HG02885 (cell line): ENCODE measurements around the gene DCLK1.

Experiments
- ATAC-seq: cut with Tn5 transposase; IDR thresholded peaks from one replicate; pipeline ENCODE4 v1.9.1; 2021; ENCODE audit warnings: mild to moderate bottlenecking; ENCODE audit not compliant: unreplicated experiment, poor library complexity

DCLK1 gene

DNA sequence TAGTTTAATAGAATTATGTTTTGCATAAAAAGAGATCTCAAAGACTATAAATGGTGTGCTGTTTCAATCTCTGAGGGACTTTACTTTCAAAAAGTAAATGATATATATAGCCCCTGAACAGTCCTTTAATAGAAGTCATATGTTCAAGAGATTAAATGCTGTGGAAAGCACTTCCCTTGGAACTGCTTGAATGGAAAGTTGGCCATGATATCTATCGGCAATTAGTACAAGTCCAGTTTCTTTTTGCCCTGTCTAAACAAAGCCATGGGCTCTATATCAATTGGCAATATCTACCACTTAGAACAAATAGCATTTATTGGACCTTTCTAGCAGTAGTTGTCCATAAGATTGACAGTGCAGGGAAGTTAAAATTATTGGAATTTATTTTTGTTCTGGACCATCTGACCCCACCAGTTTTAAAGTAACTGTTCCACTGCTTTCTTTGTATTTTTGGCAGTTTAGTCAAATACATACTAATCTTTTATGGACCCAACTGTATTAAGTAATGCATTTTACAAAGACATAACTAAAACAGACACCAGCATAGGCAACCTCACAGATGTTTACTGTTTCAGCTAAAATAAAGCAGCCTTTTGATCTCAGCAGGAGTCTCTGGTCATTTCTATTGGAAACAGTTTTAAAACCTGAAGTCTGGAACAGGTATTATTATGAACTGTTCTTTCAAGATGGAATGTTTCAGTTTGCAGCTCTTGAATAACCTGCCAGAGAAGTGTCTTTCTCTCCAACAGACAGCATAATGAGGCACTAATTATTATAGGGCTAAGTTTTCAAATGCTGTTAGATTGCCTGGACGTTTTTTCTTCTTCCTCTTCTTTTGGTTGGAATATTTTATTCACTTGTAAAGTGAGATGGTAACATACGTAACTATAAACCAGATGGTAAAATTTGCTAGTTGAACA is 282.6 kb downstream of the DCLK1 start:
- no peak for ATAC-seq

DNA sequence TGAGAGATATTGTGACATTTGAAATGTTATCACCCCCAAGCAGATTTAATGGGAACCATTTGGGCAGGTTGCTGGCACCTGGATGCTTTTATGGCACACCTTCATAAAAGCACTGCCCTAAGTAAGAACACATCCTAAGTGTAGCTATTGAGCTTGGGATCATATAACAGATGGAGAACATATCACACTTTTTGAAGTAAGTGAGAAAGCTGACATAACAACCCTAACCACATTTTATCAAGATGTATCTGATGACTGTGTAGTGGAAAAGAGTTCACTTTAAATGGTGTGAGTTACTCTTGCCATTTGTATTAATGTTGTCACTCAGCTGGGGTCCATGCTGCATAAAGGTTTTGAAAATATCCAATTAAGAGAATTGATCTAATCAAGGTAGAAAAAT is 287.9 kb downstream of the DCLK1 start:
- ATAC-seq = no peak

DNA sequence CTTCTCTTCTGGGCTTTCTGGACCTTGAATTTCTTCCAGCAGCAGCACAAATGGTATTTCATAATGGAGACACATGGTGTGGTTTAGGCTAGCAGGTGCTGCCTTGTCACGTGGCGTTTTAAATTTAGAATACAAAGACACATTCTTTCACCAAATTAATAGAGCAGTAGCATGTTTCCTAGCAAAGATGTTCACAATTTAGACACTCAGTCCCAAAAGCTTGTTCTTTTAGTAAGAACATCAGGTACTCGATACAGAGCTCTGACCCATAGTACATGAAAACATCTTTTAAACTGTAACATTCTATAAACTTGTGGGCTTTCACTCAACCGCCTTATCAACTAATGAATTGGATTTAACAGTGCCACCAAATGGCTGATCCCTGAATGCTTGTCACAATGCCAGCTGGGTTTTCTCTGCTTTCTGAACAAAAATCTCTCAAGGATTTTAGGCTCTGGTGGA is 290.1 kb downstream of the DCLK1 start:
- ATAC-seq = no peak

DNA sequence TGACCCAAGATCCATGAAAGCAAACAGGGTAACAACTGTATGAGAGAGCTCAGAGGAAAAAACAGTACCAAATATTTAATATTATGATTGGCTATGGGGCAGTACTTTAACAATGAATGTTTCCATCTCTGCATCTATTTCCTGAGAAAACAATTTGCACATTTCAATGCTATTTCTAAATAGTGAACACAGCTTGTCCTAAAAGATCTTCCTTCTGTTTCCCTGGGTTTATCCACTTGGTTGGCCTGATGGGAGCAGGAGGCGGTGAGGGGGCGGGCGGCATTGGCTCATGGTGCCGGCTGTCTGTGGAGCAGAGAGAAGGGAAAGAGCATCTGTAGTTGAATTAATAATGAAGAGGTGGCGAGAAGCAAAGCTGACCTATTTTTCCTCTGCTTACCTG is 291.4 kb downstream of the DCLK1 start:
- no peak for ATAC-seq

DNA sequence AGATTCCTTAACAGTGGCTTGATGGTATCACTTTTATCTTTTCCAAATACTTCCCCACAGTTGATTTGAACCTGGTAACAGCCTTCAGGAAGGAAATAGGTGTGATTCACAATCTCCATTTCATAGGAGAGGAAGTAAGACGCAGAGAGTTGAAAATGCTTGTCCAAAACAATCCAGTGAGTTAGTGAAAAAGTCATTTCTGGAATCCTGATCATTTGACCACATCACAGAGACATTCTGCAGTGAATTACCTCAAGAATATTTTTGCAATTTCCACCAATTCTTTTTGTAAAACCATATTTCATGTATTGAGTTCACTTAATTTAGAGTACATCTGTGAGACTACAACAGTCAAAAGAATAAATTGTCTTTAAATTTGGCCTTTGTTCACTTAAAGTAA is 292.8 kb downstream of the DCLK1 start:
- no peak for ATAC-seq

DNA sequence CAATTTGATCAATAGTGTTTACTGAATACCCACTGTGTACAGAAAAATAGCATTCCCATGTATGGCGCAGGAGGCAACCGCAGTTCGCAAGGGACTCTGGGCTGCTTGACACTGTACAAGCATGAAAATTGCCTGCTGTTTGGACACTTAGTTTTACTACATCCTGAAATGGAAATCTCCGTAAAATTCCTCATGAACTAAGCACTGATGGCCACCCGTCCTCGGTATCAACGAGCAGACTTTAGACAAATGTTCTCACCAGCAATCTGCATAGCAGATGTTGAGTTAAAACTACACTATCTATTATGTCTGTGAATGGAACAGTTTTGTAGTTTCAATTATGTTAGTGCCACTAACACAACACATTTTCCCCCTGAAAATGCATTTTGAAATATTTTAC is 294.7 kb downstream of the DCLK1 start:
- no peak for ATAC-seq

DNA sequence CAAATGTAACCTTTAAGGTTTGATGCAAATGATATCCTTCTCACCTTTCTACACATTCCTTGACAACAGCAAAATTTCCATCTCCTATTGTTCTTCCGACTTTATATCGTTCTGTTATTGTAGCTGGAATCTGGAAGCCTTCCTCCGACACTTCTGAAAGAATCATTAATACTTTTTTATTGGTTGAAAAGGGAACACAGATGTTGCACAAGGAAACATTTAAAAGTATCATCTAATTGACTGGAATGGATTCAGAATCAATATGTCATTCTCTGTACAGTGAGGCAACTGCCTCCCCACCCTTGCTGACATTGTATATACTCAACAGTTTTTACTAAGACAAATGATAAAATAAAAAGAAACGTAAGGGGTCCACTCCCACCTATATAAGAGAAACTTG is 295.2 kb downstream of the DCLK1 start:
- ATAC-seq = no peak

DNA sequence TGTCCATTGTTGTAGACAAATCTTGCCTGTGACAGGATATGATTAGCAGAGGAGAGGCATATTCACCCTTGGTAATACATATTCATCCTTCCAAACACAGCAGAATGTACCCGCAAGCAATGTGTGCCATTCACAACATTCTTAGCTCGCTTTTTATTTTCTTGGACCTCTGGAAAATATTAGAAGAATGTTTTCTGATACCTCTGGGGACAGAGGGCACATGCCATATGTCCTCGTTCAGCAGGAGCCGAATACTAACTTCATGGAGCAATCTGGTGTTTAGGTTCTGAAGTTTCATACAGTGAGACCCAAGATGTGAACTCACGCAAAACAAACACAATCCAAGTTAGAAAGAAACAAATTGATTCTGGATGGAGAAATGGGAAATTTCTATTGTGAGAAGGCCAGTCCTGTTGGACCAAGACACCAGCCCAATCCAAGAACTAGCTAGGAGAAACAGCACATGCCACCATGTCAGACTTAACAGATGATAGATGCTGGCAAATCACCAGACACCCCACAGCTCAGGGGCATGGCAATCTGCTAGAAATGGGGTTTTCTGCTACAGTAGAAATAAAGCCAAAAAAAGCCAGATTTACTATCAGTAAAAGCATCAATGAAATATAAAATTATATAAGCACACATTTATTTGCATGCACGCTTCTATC is 297.4 kb downstream of the DCLK1 start:
- ATAC-seq = no peak

DNA sequence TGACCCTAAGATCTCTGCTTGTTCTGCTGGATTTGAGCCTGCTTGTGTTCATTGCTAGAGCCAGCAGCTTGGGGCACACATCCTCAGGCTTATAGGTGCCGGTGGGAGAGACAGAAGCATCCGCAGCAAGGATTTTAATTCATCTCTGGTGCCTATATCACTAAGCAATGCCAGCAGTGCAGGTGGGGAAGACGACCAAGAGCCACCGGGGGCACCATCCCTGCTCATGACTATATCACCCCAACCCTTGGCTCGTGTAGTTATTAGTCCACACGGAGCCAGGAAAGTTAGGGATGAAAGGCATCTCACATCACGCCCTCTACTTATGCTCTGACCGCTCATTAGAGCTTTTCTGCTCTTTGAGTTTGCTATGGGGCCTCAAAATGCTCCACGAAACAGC is 298.2 kb downstream of the DCLK1 start:
- no peak for ATAC-seq

DNA sequence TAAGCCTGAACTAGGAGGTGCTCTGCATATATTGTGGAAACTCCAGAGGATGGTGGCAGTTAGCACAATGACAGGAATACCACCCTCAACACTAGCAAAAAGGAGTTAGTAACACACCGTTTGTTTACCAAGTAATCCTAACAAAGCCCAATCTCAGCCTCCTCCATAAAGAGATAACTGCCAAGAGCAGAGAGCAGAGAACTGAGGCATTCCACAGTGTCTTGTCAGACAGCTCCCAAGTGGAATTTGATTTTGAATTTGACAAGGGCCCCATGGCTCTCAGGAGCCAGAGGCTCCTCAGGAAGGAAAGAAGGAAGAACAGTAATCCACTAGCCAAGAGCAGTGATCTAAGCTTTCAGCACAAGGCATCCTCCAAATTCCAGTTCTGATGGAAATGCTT is 298.6 kb downstream of the DCLK1 start:
- no peak for ATAC-seq

DNA sequence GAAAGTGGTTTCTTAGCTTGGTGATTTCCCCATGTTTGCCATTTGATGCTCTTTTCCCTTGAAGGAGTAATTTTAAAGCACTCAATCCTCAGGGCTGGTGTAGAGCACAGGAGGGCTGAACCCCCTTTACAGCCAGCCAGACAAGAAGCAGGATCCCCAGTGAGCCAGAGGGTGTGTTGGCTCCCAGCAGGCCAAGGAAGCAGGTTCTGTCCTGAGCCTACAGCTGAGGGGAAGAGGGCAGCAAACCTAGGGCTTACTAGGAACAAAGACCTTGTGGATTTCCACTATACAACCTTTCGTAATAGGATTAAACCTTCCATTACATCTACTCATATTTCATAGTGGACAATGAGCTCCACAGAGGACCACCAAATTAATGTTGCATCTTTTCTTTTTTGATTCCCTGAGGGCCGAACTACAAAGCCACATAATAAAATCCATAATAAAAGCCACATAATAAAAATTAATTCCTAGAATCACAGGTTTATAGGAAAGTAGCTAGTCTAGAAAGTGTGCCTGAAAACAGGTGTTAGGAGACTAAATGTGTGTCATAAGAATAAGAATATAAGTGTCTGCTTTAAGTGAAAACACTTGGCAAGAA is 300.2 kb downstream of the DCLK1 start:
- ATAC-seq = no peak

DNA sequence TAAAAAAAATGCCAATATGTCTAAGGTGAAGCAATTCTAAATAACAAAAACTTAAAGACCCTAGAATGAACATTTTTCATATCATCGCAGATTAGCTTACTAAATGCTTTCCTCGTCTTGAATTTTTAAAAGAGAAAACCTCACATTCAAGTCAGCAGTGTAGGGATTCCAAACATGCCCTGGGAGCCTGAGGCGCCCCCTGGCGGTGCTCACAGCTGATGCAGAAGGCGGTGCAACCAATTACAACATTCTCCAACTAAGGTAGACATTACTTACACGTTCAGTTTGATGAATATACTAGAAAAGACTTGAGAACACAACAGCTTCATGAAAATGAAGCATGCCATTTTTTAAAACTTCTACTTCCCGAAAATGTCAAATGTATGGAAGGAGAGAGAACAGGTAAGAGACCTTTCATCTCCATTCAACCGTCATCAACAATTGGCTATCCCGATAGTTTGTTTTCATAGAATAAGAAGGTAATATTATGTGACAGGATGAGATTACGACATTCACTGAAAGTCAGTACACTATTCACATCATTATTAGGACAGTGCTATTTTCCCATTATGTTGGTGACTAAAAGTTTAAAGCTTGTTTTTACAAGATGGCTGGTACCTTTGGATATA is 304.4 kb downstream of the DCLK1 start:
- ATAC-seq = no peak

DNA sequence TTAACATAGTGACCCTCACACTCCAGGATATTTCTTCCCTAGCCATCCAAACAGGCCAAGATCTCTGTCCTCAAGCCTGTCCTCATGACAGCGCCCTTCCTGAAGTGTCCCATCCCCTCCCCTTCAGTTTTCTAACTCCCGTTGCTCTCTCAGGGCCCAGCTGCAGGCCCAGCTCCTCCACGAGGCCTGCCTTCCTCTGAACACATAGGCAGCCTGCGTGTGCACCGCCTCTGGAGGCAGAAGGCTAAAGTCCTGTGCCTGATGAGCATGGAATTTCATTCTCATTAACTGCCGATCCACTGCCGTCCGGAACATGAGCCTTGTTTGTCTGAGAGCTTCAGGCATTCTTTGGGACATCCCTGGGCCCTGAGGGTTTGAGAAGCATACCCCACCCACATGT is 306.4 kb downstream of the DCLK1 start:
- no peak for ATAC-seq

DNA sequence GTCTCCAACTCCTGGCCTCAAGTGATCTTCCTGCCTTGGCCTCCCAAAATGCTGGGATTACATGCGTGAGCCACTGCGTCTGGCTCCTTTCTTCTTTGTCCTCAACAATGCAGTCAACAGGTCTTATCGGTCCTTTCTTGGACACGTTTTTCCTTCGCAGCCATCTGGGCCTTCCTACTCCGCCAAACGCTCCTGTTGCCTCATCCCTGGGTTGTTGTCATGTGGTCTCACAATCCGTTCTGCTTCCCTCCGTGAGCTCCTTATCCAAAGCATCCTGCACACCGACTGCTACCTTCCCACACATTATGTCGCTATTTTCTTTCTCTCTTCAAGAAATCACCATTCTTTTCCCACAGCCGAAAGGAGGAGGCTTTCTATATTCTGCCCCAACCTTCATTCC is 306.8 kb downstream of the DCLK1 start:
- no peak for ATAC-seq

DNA sequence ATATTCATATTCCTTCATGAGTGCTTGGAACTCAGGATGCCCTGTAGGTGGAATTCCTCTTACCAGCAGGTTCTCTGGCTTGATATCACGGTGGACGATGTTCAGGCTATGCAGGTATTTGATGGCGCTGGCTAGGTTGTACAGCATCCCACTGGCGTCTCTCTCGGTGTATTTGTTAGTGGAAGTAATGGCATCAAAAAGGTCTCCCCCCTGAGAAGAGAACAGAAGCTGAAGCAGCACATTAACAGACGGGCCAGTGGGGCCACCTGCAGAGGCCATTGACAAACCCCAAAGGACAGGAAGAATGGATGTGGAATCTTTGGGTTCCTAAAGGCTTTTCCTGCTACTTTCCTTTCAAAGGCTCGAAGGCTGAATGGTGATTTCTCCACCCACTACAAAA is 308.5 kb downstream of the DCLK1 start:
- no peak for ATAC-seq

DNA sequence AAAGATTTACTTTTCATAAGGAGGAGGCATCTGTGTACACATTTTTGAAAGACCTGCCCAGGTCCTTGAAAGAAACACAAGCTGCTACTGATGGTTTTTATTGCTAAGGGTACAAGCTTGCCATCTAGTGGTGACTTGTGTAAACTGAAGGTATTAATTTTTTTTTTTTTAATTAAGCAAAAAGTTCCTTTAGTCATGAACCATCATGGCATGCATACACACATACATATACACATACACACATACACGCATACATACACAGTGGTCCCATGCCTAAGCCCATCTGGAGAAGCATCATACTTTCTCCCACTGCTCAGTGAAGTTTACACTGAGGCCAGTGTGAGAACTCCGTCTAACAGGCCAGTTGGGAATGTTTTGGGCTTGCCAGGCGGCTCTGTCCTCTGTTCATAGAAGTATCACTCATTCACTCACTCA is 312.5 kb downstream of the DCLK1 start:
- ATAC-seq = peak; percentile 54

DNA sequence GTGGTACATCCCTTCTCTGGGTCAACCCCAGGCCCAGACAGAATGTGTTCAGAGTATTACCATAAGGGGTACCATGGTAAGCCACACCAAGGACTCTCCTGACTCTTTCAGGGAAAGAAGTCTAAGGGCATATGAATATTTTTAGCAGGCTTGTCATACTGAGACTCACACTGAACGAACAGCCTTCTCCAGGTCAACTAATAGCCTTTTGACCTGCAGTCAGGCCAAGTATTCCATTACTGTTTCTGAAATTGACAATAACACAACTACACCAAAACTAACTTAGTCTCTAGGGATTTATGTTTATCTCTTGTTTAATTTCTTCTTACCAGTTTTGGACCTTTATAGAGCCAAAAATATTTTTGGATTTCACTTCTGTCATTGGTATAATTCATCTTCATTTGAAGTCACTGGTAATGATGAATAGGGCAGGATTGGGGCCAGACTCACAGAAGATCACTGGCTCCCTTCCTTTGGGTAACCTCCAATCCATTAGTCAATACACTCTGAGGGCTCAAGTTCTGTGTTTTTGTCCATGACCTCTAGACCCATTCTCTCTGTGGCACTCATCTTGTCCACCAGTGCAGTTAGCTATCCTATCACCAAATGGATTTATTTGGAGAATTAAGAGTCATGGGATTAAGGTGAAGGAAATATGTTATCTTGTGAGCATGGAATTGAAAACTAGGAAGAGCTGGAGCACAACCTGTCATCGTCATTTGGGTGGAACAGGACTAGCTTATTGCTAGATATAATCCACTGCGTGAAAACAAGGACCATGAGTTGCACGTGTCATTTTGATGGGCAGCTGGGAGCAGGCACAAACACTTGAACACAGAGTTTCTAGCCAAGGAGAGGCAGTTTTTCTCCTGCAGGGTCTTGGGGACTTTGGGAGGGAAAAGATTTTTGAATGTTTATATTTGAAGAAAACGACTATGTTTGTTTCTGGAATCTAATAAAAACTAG is 313.3 kb downstream of the DCLK1 start:
- no peak for ATAC-seq

DNA sequence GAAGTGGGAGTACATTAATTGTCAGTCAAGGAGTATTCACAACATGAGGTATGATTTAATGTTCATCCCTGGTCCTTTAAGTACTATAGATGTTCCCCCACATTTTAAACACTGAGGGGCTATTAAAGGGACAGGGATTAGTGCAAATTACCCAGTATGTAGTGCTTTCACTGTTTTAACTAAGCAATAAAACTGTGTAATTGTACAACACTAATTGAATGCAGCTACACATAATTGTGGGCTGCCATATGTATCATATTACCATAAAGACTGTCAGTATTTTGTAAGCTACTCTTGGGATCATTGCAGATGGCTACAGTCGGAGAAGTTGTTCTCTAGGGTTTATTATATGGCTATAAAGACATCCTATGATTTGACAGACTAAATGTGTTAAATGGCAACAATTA is 316.6 kb downstream of the DCLK1 start:
- ATAC-seq = no peak

DNA sequence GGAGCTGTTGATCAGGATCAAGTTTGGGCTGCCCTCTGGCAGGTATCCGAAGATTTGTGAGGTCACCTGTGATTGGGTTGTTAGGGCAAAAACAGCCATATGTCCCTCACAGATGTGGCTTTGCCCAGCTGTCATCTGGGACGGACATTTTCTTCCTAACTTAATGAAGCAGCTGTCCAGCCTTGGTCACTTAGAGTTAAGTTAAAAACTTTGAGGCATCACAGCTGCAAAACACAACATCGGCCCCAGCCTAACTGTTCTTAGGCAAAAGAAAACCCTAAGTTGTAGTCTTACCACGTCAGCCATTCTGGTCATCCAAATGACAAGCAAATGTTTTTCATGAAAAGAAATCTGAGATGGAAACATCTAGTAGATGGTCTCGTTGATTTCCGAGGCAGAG is 318.4 kb downstream of the DCLK1 start:
- ATAC-seq = no peak

DNA sequence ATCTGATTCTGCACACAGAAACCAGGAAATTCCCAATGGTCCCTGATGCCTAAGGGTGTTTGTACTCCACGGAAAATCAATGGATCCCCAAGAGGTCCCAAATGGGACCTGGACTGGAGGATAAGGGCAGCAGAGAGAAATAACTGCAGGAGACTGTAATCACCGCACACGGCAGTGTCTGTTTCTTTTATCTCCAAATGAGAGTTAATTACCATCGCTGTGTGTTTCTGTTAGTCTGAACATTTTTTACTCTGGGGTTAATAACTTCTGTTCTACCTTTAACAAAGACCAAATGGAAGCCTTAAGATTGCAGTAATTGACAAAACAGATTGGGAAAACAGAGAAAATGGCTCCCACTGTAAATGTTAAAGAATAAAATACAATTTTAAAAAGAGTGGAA is 320.9 kb downstream of the DCLK1 start:
- ATAC-seq = no peak
